HepG2 (cell line): ENCODE data around the gene ATP8A2. TPM values are rescaled to one million over a fixed set of nuclear protein-coding genes. Genes with fewer than 3 reads are reported as not detected.

Source experiments
- ATAC-seq: fragments of 200-7000 bp; cut with Tn5 transposase; 3 replicates; pipeline ENCODE4 v1.9.1; 2020; ENCODE audit warnings: mild to moderate bottlenecking, moderate library complexity
- BruUV-seq: library from RNA; stranded (reverse); fragments of 400-500 nt; replicated peaks from 2 replicates; lab custom pipeline; 2021; lab: Mats Ljungman, UMichigan
- CTCF ChIA-PET: fragments of 300-600 bp; formaldehyde crosslinking; extraction: SDS; loops from one replicate; lab custom pipeline; 2021; ENCODE audit warnings: low total read pairs, inconsistent platforms, low intra/inter-chr PET ratio; lab: Yijun Ruan, JAX
- POLR2A ChIA-PET: fragments of 350-600 bp; sonication (Branson Sonifier 250); formaldehyde crosslinking; loops from one replicate; lab custom pipeline; 2020; ENCODE audit warnings: antibody characterized with exemption, inconsistent platforms; lab: Yijun Ruan, JAX
- DNase-seq: peaks from one replicate; pipeline ENCODE4 v3.0.0-alpha.2; 2015; ENCODE audit warnings: low spot score
- FAIRE-seq: peaks from 3 replicates; lab custom pipeline; 2011; peaks lifted over from hg19 to GRCh38; lab: Jason Lieb, UNC
- H2AFZ ChIP-seq: one replicate; pipeline ENCODE4 v1.6.1; 2011; ENCODE audit warnings: low read length, inconsistent platforms
- H3K27ac ChIP-seq: fragments of 300-600 bp; 3 replicates; pipeline ENCODE4 v1.8.0; 2011; ENCODE audit warnings: mixed run types, mild to moderate bottlenecking, mixed read lengths, low read length, inconsistent platforms; ENCODE audit not compliant: insufficient read depth; ENCODE audit errors: extremely low read length
- H3K27me3 ChIP-seq, 2 experiments: fragments of 200-600 bp in 1 of 2; 2 replicates in 1 of 2; 3 replicates in 1 of 2; pipeline versions ENCODE4 v1.6.0 to v1.8.0; 2011; ENCODE audit warnings: low read length in 2 of 2, mild to moderate bottlenecking in 2 of 2, moderate library complexity in 2 of 2, inconsistent platforms in 1 of 2; ENCODE audit not compliant: insufficient read depth in 2 of 2, control insufficient read depth in 1 of 2
- H3K36me3 ChIP-seq, 2 experiments: fragments of 200-600 bp in 1 of 2; replicated peaks in 1 of 2; 2 replicates in 1 of 2; 3 replicates in 1 of 2; pipeline versions ENCODE4 v1.5.1 to v1.8.0; 2011; ENCODE audit warnings: low read length in 2 of 2, inconsistent platforms in 1 of 2; ENCODE audit not compliant: insufficient read depth in 2 of 2, control insufficient read depth in 1 of 2
- H3K4me1 ChIP-seq: 2 replicates; pipeline ENCODE4 v1.5.1; 2012; ENCODE audit warnings: low read length, inconsistent platforms; ENCODE audit not compliant: insufficient read depth
- H3K4me2 ChIP-seq: 2 replicates; pipeline ENCODE4 v1.6.0; 2011; ENCODE audit warnings: low read depth, low read length, inconsistent platforms
- H3K4me3 ChIP-seq, 3 experiments: fragments of 200-600 bp in 1 of 3; sonication (generic), shearing (Covaris generic) in 1 of 3; replicated peaks in 1 of 3; 2 replicates each; pipeline ENCODE4 v1.5.1; 2011 to 2016; ENCODE audit warnings: low read length in 3 of 3, inconsistent platforms in 2 of 3, low read depth in 2 of 3, mild to moderate bottlenecking in 2 of 3, control low read depth in 1 of 3, mixed read lengths in 1 of 3; ENCODE audit not compliant: insufficient read depth in 1 of 3
- H3K79me2 ChIP-seq: one replicate; pipeline ENCODE4 v1.6.1; 2011; ENCODE audit warnings: low read length, inconsistent platforms; ENCODE audit not compliant: insufficient read depth
- H3K9ac ChIP-seq: 2 replicates; pipeline ENCODE4 v1.6.0; 2011; ENCODE audit warnings: mild to moderate bottlenecking, low read depth, low read length, inconsistent platforms; ENCODE audit not compliant: insufficient read depth
- H3K9me3 ChIP-seq: 2 replicates; pipeline ENCODE4 v1.5.1; 2012; ENCODE audit warnings: mild to moderate bottlenecking, low read length
- H4K20me1 ChIP-seq: 2 replicates; pipeline ENCODE4 v1.6.0; 2011; ENCODE audit warnings: inconsistent platforms, mild to moderate bottlenecking, low read length, moderate library complexity; ENCODE audit not compliant: insufficient read depth
- BRCA1 ChIP-seq: sonication (generic); formaldehyde crosslinking; IDR thresholded peaks from 2 replicates; pipeline ENCODE4 v1.4.0; 2020; ENCODE audit warnings: missing genetic modification reagents
- GLMP ChIP-seq: sonication (generic); formaldehyde crosslinking; IDR thresholded peaks from 2 replicates; pipeline ENCODE4 v1.9.0; 2021; ENCODE audit warnings: missing genetic modification reagents, mild to moderate bottlenecking, borderline replicate concordance
- HOMEZ ChIP-seq: IDR thresholded peaks from 2 replicates; pipeline ENCODE4 v1.6.1; 2016; ENCODE audit warnings: low read depth
- KDM2A ChIP-seq: sonication (generic); formaldehyde crosslinking; IDR thresholded peaks from 2 replicates; pipeline ENCODE4 v1.4.0; 2020; ENCODE audit warnings: low read depth, missing genetic modification reagents, borderline replicate concordance
- PBX3 ChIP-seq: sonication (generic); formaldehyde crosslinking; IDR thresholded peaks from 2 replicates; pipeline ENCODE4 v1.8.1; 2023; ENCODE audit warnings: missing genetic modification reagents, inconsistent platforms, borderline replicate concordance
- REL ChIP-seq: sonication (generic); formaldehyde crosslinking; conservative IDR thresholded peaks from 2 replicates; pipeline ENCODE4 v1.8.0; 2022; ENCODE audit warnings: mild to moderate bottlenecking, missing genetic modification reagents, moderate library complexity
- TFAP4 ChIP-seq: sonication (generic); IDR thresholded peaks from 2 replicates; pipeline ENCODE4 v1.6.1; 2016; ENCODE audit warnings: low read depth, borderline replicate concordance
- ZNF264 ChIP-seq: sonication (generic); formaldehyde crosslinking; IDR thresholded peaks from 2 replicates; pipeline ENCODE4 v1.4.0; 2020; ENCODE audit warnings: missing genetic modification reagents
- ZNF407 ChIP-seq: sonication (generic); formaldehyde crosslinking; IDR thresholded peaks from one replicate; pipeline ENCODE4 v1.5.1; 2020; ENCODE audit warnings: mild to moderate bottlenecking, missing genetic modification reagents; ENCODE audit errors: not compliant biosample characterization
- WGBS: methylation state at CpG from one replicate; pipeline ENCODE4 v1.1.6; 2017; ENCODE audit warnings: low lambda C conversion rate; 5-methylcytosine and 5-hydroxymethylcytosine counted together
- in situ Hi-C: cut with HindIII; loops from 2 replicates; pipeline ENCODE4 v1.10.0; 2017; ENCODE audit warnings: low pct_unique_long_range_greater_than_20kb; ENCODE audit not compliant: extremely low pct_ligation_motif_present
- intact Hi-C: fragments of 100-400 bp; cut with micrococcal nuclease; formaldehyde crosslinking; loops from one replicate; pipeline ENCODE4 v1.10.0; 2022; ENCODE audit not compliant: unreplicated experiment
- polyA plus RNA-seq, 8 experiments: library from polyadenylated mRNA; depleted of rRNA in 3 of 8; stranded (reverse) in 7 of 8; unstranded in 1 of 8; fragments of >200 nt; fragmentation: Illumina TruSeq in 4 of 8; extraction: Trizol in 4 of 8; gene quantifications; 2 replicates each; pipeline versions ENCODE4 v1.2.1 to v1.2.3, GENCODE V29; 2011 to 2016; ENCODE audit warnings: low read depth in 4 of 8, missing spikeins in 1 of 8, mixed read lengths in 1 of 8; ENCODE audit not compliant: insufficient read depth in 1 of 8
- total RNA-seq, 5 experiments: library from RNA; depleted of rRNA; stranded (reverse); fragments of >200 nt; fragmentation: Illumina TruSeq; extraction: Trizol; gene quantifications; 2 replicates each; pipeline ENCODE4 v1.2.3, GENCODE V29; 2016; ENCODE audit warnings: low read depth in 1 of 5

The ATP8A2 gene
- total and polyA plus RNA-seq, 2 of the 13 experiments (the other 11 are each of a cell fraction or from before 2014, with no cell fraction given): 0.09 TPM; not detected in 1

GRCh38 chr13:25881136-25881926 lies 509.6 kb downstream of the ATP8A2 start:
- 4% methylated on average over 3 of the region's 3 CpGs for WGBS
- CTCF ChIA-PET: no interaction called here
- in situ Hi-C loops: no loop called here
- no peak for TF ChIP-seq BRCA1 (CRISPR knock-in tag)
- TF ChIP-seq ZNF407 (CRISPR knock-in tag): no peak
- no peak for TF ChIP-seq REL (CRISPR knock-in tag)
- TF ChIP-seq PBX3 (CRISPR knock-in tag): no peak
- TF ChIP-seq GLMP: no peak
- no peak for TF ChIP-seq TFAP4
- no peak for TF ChIP-seq KDM2A (CRISPR knock-in tag)
- no peak for TF ChIP-seq HOMEZ
- no peak for TF ChIP-seq ZNF264 (CRISPR knock-in tag)

More at GRCh38 chr13:25881136-25881926, 509.6 kb downstream of the ATP8A2 start:
- no peak for ATAC-seq
- no TSS peak for BruUV-seq
- POLR2A ChIA-PET: no interaction called here
- Histone ChIP-seq H3K4me2 (no peak overlapping the region), H4K20me1 (no peaks in the 10 kb centered on the region), H3K4me1 (no peaks in the 10 kb centered on the region), H3K9ac (no peak overlapping the region), H3K4me3 (no peak overlapping the region), H3K79me2 (no peaks in the 10 kb centered on the region), H3K9me3 (no peaks in the 10 kb centered on the region), H3K27ac (no peak overlapping the region), H2AFZ (no peak overlapping the region), H3K27me3 (peaks cover 2 to 17% of the 10 kb centered on the region in 2 experiments; a peak in 2 of 5 replicates), H3K36me3 (no peaks in the 10 kb centered on the region)
- DNase-seq: no peak
- intact Hi-C loops: no loop called here
- no peak for FAIRE-seq
